ENCODE measurements around the gene RALGPS1. TPM values are rescaled to one million over a fixed set of nuclear protein-coding genes. Genes with fewer than 3 reads are reported as not detected.

RALGPS1 gene
- total RNA-seq, 4 donors from 2014 or later: 27.3 to 42.1 (median 39.1) TPM

DNA sequence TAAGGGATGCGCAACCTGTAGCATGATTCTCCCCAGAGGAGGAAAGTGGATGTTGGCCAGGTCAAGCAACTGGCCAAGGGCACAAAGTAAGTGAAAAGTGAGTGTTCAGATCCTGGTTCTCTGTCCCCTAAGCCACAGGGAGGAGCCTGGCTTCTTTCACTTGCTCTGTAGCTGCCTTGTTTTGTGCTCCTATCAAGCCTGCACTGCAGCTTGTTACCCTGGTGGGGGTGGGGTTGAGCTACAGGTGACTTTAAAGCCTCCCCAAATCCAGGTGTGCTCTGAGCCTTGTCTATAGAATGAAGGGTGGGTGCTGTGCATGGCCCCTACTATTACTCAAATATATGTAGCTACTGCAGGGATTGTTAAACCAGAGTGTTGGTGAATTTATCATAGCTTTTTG lies 32.9 kb downstream of the RALGPS1 start:
- Histone ChIP-seq H3K27ac (no peak overlapping the region), H3K9me3 (no peaks in the 10 kb centered on the region), H3K36me3 (no peaks in the 10 kb centered on the region), H3K27me3 (no peaks in the 10 kb centered on the region), H3K4me1 (peaks cover 0 to 4% of the 10 kb centered on the region in 2 donors), H3K4me3 (replicated peaks in 1 of 3) (no peak overlapping the region)
- intact Hi-C loops (cut with DNase I): no loop called here
- 92 to 95% methylated on average over 1 of the region's 1 CpG for WGBS, 2 donors
- no peak for TF ChIP-seq POLR2A (IDR thresholded peaks at IDR 0.05)
- TF ChIP-seq, protein P1, sequence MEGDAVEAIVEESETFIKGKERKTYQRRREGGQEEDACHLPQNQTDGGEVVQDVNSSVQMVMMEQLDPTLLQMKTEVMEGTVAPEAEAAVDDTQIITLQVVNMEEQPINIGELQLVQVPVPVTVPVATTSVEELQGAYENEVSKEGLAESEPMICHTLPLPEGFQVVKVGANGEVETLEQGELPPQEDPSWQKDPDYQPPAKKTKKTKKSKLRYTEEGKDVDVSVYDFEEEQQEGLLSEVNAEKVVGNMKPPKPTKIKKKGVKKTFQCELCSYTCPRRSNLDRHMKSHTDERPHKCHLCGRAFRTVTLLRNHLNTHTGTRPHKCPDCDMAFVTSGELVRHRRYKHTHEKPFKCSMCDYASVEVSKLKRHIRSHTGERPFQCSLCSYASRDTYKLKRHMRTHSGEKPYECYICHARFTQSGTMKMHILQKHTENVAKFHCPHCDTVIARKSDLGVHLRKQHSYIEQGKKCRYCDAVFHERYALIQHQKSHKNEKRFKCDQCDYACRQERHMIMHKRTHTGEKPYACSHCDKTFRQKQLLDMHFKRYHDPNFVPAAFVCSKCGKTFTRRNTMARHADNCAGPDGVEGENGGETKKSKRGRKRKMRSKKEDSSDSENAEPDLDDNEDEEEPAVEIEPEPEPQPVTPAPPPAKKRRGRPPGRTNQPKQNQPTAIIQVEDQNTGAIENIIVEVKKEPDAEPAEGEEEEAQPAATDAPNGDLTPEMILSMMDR (IDR thresholded peaks at IDR 0.05): peak in 2 of 6 experiments; percentile 8 to 27
- DNase-seq: no peak

DNA sequence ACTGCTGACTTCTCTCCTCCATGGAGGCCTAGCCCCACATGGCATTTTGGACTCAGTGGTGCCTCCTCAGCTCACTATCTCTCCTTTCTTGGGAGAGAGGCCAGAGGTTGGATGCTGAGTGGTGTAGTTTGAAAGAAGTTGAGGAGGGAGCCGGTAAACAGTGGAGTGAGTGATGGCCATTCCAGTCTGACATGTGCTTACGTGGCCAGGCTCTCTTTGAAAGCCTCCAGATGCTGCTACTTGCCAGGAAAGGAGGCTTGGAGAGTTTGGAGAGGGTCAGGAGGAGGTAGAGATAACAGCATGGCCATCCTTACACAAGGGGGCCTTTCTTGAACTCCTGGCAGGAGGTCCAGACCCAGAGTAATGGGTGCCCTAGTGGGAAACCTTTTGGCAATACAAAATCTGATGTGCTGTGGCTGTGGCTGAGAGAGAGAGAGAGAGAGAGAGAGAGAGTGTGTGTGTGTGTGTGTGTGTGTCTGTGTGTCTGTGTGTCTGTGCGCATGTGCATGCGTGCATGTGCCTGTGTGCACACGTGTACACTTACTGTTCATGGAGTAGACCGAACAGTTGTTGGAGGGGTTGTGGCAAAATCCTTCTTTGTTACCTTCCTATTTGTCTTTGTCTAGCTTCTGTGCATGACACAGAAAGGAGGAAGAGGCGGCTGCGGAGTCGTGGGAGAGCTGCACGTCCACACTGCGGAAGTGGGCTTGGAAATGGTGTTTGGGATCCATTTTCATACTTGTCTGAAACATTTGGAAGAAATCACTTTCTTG lies 37.8 kb downstream of the RALGPS1 start:
- WGBS, 2 donors: 78 to 82% methylated on average over 11 of the region's 11 CpGs
- DNase-seq: no peak

DNA sequence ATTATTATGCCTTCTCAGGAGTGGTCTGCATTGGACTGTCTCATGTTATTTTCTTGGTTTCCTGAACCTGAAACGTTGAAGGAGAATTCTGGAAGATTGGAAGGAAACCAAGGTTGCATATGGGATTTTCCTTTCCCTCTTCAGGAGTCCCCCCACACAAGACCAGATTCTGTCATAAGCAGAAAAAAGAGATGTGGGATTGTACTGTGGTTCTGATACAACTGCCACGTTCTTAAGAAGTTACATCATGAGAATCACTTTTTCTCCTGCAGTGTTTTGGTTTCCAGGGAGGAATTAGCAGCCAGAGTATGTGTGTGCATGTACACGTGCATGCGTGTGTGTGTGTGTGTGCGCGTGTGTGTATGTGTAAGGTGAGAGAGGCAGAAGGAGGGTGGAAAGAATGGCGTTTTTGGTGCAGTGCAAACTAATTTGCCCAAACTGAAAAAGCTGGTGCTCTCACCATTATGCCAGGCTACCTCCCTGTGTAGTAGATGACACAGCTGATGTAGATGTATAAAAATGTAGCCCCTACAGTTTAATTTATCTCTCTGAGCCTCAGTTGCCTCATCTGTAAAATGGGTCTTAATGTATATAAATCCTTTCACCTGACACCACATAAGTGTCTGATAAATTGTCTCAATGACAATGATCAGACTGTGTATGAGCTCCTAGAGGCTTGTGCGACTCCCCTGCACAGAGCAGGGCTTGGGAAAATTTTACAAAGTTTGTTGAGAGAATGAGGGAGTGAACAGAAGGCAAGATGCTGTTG lies 38.6 kb downstream of the RALGPS1 start:
- 80 to 82% methylated on average over 8 of the region's 8 CpGs for WGBS, 2 donors
- DNase-seq: no peak
- no peaks in the 10 kb centered on the region for H3K36me3 ChIP-seq

More for the DNA sequence above, 37.8 kb downstream of the RALGPS1 start:
- TF ChIP-seq, protein P1 (IDR thresholded peaks at IDR 0.05): no peak
- no peak for TF ChIP-seq POLR2A (IDR thresholded peaks at IDR 0.05)
- Histone ChIP-seq H3K4me3 (replicated peaks in 1 of 3) (no peak overlapping the region), H3K27ac (no peak overlapping the region), H3K4me1 (peaks cover 6 to 14% of the 10 kb centered on the region in 2 donors), H3K9me3 (no peaks in the 10 kb centered on the region), H3K27me3 (no peaks in the 10 kb centered on the region), H3K36me3 (no peaks in the 10 kb centered on the region)
- intact Hi-C loops (cut with DNase I): no loop called here

DNA sequence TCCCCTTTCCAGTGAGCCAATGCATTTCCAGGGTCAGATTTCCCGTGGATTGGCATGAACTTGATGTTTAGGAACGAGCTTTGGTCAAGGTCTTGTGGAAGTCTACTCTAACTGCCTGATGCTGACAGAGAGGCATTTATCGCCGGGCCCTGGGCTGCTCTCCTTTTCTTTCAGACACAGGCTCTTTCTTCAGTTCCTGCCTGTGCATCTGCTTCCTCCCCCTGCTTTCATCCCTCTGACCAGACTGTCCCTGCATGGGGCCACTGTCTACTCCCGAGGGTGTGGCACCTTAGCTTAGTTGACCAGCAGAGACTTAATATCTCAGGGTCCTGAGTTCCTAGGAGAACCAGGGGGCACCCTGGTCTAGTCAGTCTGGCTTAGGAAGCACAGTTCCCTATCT lies 41.2 kb downstream of the RALGPS1 start:
- TF ChIP-seq POLR2A (IDR thresholded peaks at IDR 0.05): no peak
- TF ChIP-seq, protein P1 (IDR thresholded peaks at IDR 0.05): no peak
- H3K4me1 ChIP-seq: peaks cover 11 to 23% of the 10 kb centered on the region in 2 donors
- no peaks in the 10 kb centered on the region for H3K27me3 ChIP-seq
- no peaks in the 10 kb centered on the region for H3K9me3 ChIP-seq
- peak overlapping the region in 1 of 3 donors; percentile 17 for H3K27ac ChIP-seq
- no peak for DNase-seq
- no peaks in the 10 kb centered on the region for H3K36me3 ChIP-seq
- WGBS, 2 donors: 92% methylated on average over 5 of the region's 5 CpGs
- intact Hi-C loops (cut with DNase I): no loop called here
- H3K4me3 ChIP-seq (replicated peaks in 1 of 3): no peak overlapping the region

More for the DNA sequence above, 38.6 kb downstream of the RALGPS1 start:
- Histone ChIP-seq H3K27ac (no peak overlapping the region), H3K27me3 (no peaks in the 10 kb centered on the region), H3K9me3 (no peaks in the 10 kb centered on the region), H3K4me1 (peaks cover 6 to 19% of the 10 kb centered on the region in 2 donors), H3K4me3 (replicated peaks in 1 of 3) (no peak overlapping the region)
- no peak for TF ChIP-seq POLR2A (IDR thresholded peaks at IDR 0.05)
- TF ChIP-seq, protein P1 (IDR thresholded peaks at IDR 0.05): no peak
- intact Hi-C loops (cut with DNase I): no loop called here
